ENCODE measurements around the gene CACNA2D2. TPM values are rescaled to one million over a fixed set of nuclear protein-coding genes. Genes with fewer than 3 reads are reported as not detected.

CACNA2D2 gene
- total and polyA plus RNA-seq, 12 donors = 0.09 to 2.0 (median 0.60) TPM

- DNase-seq = no peak
- intact Hi-C loops (cut with DNase I) = no loop called here
- H3K9me3 ChIP-seq (replicated peaks in 1 of 3) = no peaks in the 10 kb centered on the region
- 83 to 93% (median 88%) methylated on average over 2 to 6 of the region's 6 CpGs for WGBS, 4 donors
- no peaks in the 10 kb centered on the region for H3K36me3 ChIP-seq (replicated peaks in 1 of 2)
- no peak overlapping the region for H3K27ac ChIP-seq
- TF ChIP-seq CTCF (IDR thresholded peaks at IDR 0.05) (no peak), POLR2A (IDR thresholded peaks at IDR 0.05) (no peak)
- peaks cover 0 to 3% of the 10 kb centered on the region in 2 donors for H3K4me1 ChIP-seq (replicated peaks in 1 of 2)
- H3K4me3 ChIP-seq = no peak overlapping the region
- no peaks in the 10 kb centered on the region for H3K27me3 ChIP-seq
Observed at GRCh38 chr3:50378024-50378423, 125.4 kb downstream of the CACNA2D2 start.

- no peak for TF ChIP-seq CTCF (IDR thresholded peaks at IDR 0.05)
- TF ChIP-seq POLR2A (IDR thresholded peaks at IDR 0.05) = no peak
- no peak overlapping the region for H3K27ac ChIP-seq
- H3K4me3 ChIP-seq = no peak overlapping the region
- no peaks in the 10 kb centered on the region for H3K27me3 ChIP-seq
- no peaks in the 10 kb centered on the region for H3K9me3 ChIP-seq (replicated peaks in 1 of 3)
- no peaks in the 10 kb centered on the region for H3K36me3 ChIP-seq (replicated peaks in 1 of 2)
- no peaks in the 10 kb centered on the region for H3K4me1 ChIP-seq (replicated peaks in 1 of 2)
- DNase-seq = no peak
- intact Hi-C loops (cut with DNase I) = no loop called here
- WGBS, 4 donors = 75 to 86% (median 79%) methylated on average over 7 of the region's 7 CpGs
Observed at GRCh38 chr3:50375258-50375931, 128.0 kb downstream of the CACNA2D2 start.

- no peak for TF ChIP-seq CTCF (IDR thresholded peaks at IDR 0.05)
- no peak for TF ChIP-seq POLR2A (IDR thresholded peaks at IDR 0.05)
- Histone ChIP-seq H3K4me3 (no peak overlapping the region), H3K27me3 (no peaks in the 10 kb centered on the region), H3K27ac (no peak overlapping the region), H3K4me1 (replicated peaks in 1 of 2) (no peaks in the 10 kb centered on the region), H3K9me3 (replicated peaks in 1 of 3) (no peaks in the 10 kb centered on the region), H3K36me3 (replicated peaks in 1 of 2) (no peaks in the 10 kb centered on the region)
- no peak for DNase-seq
- 72 to 83% (median 80%) methylated on average over 7 to 22 of the region's 22 CpGs for WGBS, 4 donors
- intact Hi-C loops (cut with DNase I) = no loop called here
Observed at GRCh38 chr3:50374363-50375257, 128.8 kb downstream of the CACNA2D2 start.

GRCh38 chr3:50373146-50374051 is 130.0 kb downstream of the CACNA2D2 start:
- H3K27ac ChIP-seq = no peak overlapping the region
- no peak for DNase-seq
- H3K4me3 ChIP-seq = no peak overlapping the region
- no peaks in the 10 kb centered on the region for H3K36me3 ChIP-seq (replicated peaks in 1 of 2)
- TF ChIP-seq POLR2A (IDR thresholded peaks at IDR 0.05) (no peak), CTCF (IDR thresholded peaks at IDR 0.05) (no peak)
- intact Hi-C loops (cut with DNase I) = no loop called here
- no peaks in the 10 kb centered on the region for H3K9me3 ChIP-seq (replicated peaks in 1 of 3)
- H3K27me3 ChIP-seq = no peaks in the 10 kb centered on the region
- no peaks in the 10 kb centered on the region for H3K4me1 ChIP-seq (replicated peaks in 1 of 2)
- WGBS, 4 donors = 48 to 52% (median 51%) methylated on average over 12 of the region's 12 CpGs

Data from adrenal gland (tissue), 12 donors.